Measurements from ENCODE around the gene DMBT1. TPM values are rescaled to one million over a fixed set of nuclear protein-coding genes. Genes with fewer than 3 reads are reported as not detected.

Gene DMBT1
- polyA plus RNA-seq, 1 donor (not counting 4 experiments of a cell fraction or from before 2014, with no cell fraction given), result 0.04 TPM

DNA sequence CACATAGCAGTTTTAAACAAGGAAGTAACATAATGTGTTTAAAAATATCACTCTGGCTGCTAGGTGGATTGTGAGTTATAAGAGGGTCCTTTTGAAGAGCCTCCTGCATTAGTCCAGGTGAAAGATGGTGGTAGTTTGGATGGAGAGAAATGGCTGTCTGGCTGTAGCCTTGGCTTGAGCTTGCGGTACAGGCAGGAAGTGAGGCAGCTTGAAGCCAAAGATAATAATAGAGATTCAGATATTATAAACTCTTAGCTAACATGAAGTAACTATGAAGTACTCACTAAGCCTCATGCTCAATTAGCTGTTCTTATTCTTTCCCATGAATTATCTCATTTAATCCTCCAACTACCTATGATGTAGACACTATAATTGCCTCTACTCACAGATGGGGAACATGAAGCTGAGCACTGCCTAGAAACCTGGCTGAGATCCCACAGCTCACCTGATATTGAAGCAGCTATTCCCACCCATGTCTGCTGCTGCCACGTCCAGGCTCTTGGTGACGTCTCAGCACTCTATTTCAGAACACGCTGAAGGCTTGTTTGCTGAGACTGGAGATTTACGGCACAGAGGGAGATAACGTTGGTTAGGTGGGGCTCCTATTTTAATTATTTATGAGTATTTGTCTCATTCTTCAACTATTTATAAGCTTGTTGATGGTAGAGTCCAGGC lies 128.7 kb downstream of the DMBT1 start:
- FAIRE-seq, result no peak

DNA sequence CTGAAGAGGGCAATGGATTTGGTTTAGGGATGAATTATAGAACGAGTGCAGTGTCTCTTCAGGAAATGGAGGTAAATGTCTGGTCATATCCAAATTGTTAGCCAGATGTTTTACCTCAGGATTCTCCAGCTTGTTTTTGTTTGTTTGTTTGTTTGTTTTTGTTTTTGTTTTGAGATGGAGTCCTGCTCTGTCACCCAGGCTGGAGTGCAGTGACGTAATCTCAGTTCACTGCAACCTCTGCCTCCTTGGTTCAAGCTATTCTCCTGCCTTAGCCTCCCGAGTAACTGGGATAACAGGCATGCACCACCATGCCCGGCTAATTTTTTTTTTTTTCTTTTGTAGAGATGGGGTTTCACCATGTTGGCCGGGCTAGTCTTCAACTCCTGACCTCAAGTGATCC lies 132.2 kb downstream of the DMBT1 start:
- FAIRE-seq (no peak), DNase-seq (ENCODE audit: low read depth, low spot score) (no peak)
- TF ChIP-seq CTCF (optimal IDR thresholded peaks at IDR 0.05 in 1 of 3, IDR thresholded peaks at IDR 0.05 in 1 of 3, conservative IDR thresholded peaks at IDR 0.05 in 1 of 3; ENCODE audit: extremely low read depth in 1 of 3, insufficient read depth in 2 of 3, low read length in 3 of 3), result no peak
- Histone ChIP-seq H3K4me1 (ENCODE audit: control insufficient read depth, extremely low read depth, insufficient read depth, low read length) (peaks cover 2% of the 10 kb centered on the region), H3K27ac (ENCODE audit: control insufficient read depth, insufficient read depth, low read length) (no peak overlapping the region), H3K9me1 (ENCODE audit: control insufficient read depth, extremely low read depth, insufficient read depth, low read length) (no peaks in the 10 kb centered on the region), H3K9ac (ENCODE audit: control insufficient read depth, extremely low read depth, insufficient read depth, low read length) (no peak overlapping the region), H3K27me3 (ENCODE audit: control insufficient read depth, extremely low read depth, insufficient read depth, low read length) (no peaks in the 10 kb centered on the region), H3K4me3 (ENCODE audit: control insufficient read depth in 2 of 3, extremely low read depth in 1 of 3, insufficient read depth in 2 of 3, low read depth in 1 of 3, low read length in 3 of 3) (no peak overlapping the region), H2AFZ (ENCODE audit: control insufficient read depth, low read length) (no peak overlapping the region), H3K9me3 (ENCODE audit: control insufficient read depth, low read depth, low read length) (no peaks in the 10 kb centered on the region), H3K36me3 (ENCODE audit: control insufficient read depth in 2 of 2, extremely low read depth in 1 of 2, insufficient read depth in 2 of 2, low read length in 2 of 2) (no peaks in the 10 kb centered on the region), H3K79me2 (ENCODE audit: control insufficient read depth, insufficient read depth, low read length) (no peaks in the 10 kb centered on the region), H3K4me2 (ENCODE audit: control insufficient read depth, extremely low read depth, insufficient read depth, low read depth, low read length) (no peak overlapping the region), H4K20me1 (ENCODE audit: control insufficient read depth, extremely low read depth, insufficient read depth, low read length) (no peaks in the 10 kb centered on the region)
- dilution Hi-C loops (cut with MboI; ENCODE audit: extremely low pct_ligation_motif_present, low sequenced_read_pairs), result no loop called here

More for the DNA sequence above, 128.7 kb downstream of the DMBT1 start:
- H3K4me1 ChIP-seq (ENCODE audit: control insufficient read depth, extremely low read depth, insufficient read depth, low read length), result no peaks in the 10 kb centered on the region
- H4K20me1 ChIP-seq (ENCODE audit: control insufficient read depth, extremely low read depth, insufficient read depth, low read length), result no peaks in the 10 kb centered on the region
- H3K79me2 ChIP-seq (ENCODE audit: control insufficient read depth, insufficient read depth, low read length), result no peaks in the 10 kb centered on the region
- H3K9me1 ChIP-seq (ENCODE audit: control insufficient read depth, extremely low read depth, insufficient read depth, low read length), result no peaks in the 10 kb centered on the region
- DNase-seq (ENCODE audit: low read depth, low spot score), result no peak
- H3K9me3 ChIP-seq (ENCODE audit: control insufficient read depth, low read depth, low read length), result no peaks in the 10 kb centered on the region
- dilution Hi-C loops (cut with MboI; ENCODE audit: extremely low pct_ligation_motif_present, low sequenced_read_pairs), result no loop called here
- H3K9ac ChIP-seq (ENCODE audit: control insufficient read depth, extremely low read depth, insufficient read depth, low read length), result no peak overlapping the region
- no peak overlapping the region for H2AFZ ChIP-seq (ENCODE audit: control insufficient read depth, low read length)
- H3K36me3 ChIP-seq (ENCODE audit: control insufficient read depth in 2 of 2, extremely low read depth in 1 of 2, insufficient read depth in 2 of 2, low read length in 2 of 2), result no peaks in the 10 kb centered on the region
- H3K27ac ChIP-seq (ENCODE audit: control insufficient read depth, insufficient read depth, low read length), result no peak overlapping the region
- no peak overlapping the region for H3K4me3 ChIP-seq (ENCODE audit: control insufficient read depth in 2 of 3, extremely low read depth in 1 of 3, insufficient read depth in 2 of 3, low read depth in 1 of 3, low read length in 3 of 3)
- no peak overlapping the region for H3K4me2 ChIP-seq (ENCODE audit: control insufficient read depth, extremely low read depth, insufficient read depth, low read depth, low read length)
- TF ChIP-seq CTCF (optimal IDR thresholded peaks at IDR 0.05 in 1 of 3, IDR thresholded peaks at IDR 0.05 in 1 of 3, conservative IDR thresholded peaks at IDR 0.05 in 1 of 3; ENCODE audit: extremely low read depth in 1 of 3, insufficient read depth in 2 of 3, low read length in 3 of 3) (no peak), EZH2 (IDR thresholded peaks at IDR 0.05; ENCODE audit: low read length) (no peak)
- H3K27me3 ChIP-seq (ENCODE audit: control insufficient read depth, extremely low read depth, insufficient read depth, low read length), result no peaks in the 10 kb centered on the region

Other genes starting within 250 kb of the DMBT1 start
- 52.8 to 66.7 TPM (median 55.8 TPM) in 3 replicates for gene PLEKHA1, start 186.0 kb upstream of the DMBT1 start, polyA plus RNA-seq
- 0.08 TPM in 1 of 3 replicates, not detected in the others for gene ARMS2, start 106.1 kb upstream of the DMBT1 start, polyA plus RNA-seq
- 353 to 506 TPM (median 412 TPM) in 3 replicates for gene HTRA1, start 99.2 kb upstream of the DMBT1 start, polyA plus RNA-seq
- gene C10orf120, start 139.1 kb downstream of the DMBT1 start, polyA plus RNA-seq, result not detected in 3 replicates

Data from keratinocyte (primary cell).